ENCODE measurements around the gene VTCN1. TPM values are rescaled to one million over a fixed set of nuclear protein-coding genes. Genes with fewer than 3 reads are reported as not detected.
"Not testable (repeated sequence)": the region's sequence is repeated elsewhere in the genome, so short reads cannot be mapped to it uniquely, and the experiment has no call there.

The VTCN1 gene
- total RNA-seq, 1 donor from 2014 or later, result 43.7 TPM

DNA sequence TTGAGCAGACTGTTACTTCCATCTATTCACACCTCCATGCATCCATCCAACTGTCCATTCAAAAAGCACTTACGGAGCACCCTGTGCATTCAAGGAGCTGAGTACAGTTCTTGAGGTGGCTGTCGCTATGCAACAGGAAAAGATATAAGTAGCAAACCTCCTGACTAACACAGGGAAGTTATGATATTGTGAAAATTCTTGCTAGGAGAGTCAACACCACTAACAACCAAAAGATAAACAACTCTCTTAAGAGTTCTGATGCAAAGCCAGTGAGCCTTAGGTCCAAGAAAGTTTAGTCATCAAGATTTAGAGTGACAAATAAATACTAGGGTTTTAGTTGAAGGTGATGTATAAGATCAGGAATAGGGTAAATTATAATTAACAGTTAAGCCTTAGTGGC lies 44.7 kb downstream of the VTCN1 start:
- no peak for DNase-seq (ENCODE audit: low spot score)

DNA sequence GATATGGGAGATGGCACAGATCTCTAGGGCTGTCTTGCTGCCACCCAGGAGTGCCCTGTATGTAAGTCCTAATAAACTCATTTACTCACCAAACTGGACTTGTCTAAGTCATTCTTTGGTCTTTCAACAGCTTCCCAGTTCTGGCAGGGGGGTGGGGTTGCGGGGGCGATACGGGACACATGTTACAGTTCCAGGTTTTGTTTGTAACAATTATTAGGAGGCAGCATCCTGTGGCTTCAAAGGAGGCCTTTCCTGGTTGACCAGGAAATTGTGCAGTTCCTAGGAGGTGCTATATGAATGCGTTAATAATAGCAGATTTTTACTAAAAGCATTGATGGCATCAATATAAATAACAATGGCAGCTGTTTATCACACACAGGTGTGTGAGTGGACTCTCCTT lies 46.5 kb downstream of the VTCN1 start:
- no peak for DNase-seq (ENCODE audit: low spot score)

DNA sequence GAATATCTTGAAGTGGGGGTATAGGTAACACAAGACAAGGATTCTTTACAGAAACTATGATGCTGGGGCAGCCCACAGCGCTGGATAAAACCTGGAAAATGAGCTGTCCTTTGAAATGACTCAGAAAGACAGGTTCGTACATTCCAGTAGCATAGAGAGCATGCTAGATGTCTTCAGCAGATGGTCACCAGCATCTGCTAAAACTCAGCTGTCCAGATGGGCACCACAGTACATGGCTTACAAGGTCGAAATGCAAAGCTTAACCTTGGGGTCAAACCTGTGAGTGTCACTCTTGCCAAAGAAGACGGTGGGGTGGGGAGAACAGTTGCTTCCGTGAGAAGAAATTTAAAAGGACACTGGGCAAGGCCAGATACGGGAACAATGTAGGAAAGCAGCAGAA lies 47.9 kb downstream of the VTCN1 start:
- no peak for DNase-seq (ENCODE audit: low spot score)

DNA sequence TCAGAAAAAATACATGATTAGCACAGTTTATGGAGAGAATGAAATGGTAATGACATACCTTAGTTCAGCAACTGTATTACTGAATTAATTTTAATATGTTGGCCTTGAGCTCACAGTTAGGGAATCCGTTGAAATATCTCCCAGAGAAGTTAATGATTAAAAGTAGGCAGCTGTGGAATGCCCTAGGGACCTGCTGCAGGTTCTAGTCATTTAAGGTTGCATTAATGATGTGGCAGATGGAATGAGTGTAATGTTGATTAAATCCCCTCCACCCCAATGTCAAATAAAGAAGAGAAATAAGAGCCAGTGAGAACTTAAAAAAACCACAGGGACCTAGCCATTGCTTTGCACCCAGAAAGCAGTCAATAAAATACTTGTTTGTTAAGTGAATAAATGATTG lies 48.8 kb downstream of the VTCN1 start:
- no peak for DNase-seq (ENCODE audit: low spot score)

DNA sequence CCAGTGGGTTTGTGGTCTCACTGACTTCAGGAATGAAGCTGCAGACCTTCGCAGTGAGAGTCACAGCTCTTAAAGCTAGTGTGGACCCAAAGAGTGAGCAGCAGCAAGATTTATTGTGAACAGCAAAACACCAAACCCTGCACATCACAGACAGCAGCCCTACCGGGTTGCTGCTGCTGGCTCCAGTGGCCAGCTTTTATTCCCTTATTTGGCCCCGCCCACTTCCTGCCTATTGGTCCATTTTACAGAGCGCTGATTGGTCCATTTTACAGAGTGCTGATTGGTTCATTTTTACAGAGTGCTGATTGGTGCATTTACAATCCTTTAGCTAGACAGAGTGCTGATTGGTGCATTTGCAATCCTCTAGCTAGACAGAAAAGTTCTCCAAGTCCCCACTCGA lies 59.4 kb downstream of the VTCN1 start:
- not testable (repeated sequence) for DNase-seq (ENCODE audit: low spot score)

DNA sequence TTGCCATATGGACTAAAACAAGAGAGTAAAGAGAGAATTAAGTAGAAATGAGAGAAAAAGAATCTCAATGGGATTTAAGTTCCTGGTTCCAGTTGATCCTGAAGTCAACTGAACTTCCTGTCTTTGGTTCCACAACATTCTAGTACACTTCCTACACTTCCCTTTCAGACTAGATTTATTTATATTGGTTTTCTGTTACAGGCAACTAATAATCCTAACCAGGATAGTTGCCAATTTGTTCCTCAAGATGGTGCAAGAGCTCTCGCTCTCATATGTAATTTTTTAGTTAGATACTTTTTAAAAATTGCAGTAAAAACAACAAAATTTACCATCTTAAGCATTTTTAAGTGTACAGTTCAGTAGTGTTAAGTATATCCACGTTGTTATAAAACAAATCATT lies 60.4 kb downstream of the VTCN1 start:
- no peak for DNase-seq (ENCODE audit: low spot score)

DNA sequence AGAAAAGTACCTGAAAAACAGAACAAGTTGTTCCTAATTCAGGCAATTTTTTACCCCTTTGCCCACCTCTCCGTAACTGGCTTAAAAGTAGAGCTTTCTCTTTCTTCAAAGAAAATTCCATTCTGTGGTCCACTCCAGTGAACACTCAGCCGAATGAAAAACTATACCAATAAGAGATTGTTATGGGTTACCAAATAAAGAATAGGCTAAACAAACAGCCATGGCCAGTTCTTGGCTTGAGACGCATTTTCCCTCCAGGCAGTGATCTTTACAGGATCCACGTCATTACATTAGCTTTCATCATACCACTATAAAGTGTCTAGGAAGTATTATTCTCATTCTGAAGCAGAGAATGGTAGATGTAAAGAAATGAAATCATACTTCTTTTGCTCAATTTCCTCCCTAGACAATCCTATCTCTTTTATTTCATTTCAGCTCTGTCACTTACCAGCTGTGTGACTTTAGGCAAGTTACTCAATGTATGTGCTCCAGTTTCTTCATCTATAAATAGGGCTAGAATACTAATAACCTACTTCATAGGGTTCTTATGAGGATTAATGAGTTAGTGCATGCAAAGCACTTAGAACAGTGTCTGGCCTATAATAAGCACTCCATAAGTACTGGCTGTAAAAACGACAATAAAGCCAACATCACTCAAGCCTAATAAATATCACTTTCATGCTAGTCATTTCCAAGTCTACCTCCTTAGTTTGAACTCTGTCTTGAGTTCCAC lies 62.7 kb downstream of the VTCN1 start:
- DNase-seq (ENCODE audit: low spot score), result no peak

DNA sequence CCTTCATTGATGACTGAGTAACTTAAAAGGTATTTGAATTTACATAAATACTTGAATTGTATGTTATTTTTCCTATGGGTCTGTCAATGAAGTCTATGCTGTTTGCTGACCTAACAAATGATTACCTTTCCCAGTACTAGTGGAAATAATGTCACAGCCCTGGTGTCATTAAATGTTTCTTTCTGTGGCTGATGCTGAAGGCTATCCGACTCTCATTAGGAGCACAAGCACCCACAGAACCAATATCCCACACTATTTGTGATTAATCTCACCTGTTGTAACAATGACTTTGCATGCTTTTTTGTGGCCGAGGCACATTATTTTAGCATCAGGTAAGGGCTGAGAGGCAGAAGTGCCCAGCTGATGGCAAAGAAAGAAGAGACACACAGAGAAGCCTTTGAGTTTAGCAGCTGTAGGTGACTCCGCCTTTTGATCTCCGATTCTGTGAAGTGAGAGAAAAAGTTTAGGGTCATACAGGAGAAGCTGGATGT lies 63.3 kb downstream of the VTCN1 start:
- no peak for DNase-seq (ENCODE audit: low spot score)

DNA sequence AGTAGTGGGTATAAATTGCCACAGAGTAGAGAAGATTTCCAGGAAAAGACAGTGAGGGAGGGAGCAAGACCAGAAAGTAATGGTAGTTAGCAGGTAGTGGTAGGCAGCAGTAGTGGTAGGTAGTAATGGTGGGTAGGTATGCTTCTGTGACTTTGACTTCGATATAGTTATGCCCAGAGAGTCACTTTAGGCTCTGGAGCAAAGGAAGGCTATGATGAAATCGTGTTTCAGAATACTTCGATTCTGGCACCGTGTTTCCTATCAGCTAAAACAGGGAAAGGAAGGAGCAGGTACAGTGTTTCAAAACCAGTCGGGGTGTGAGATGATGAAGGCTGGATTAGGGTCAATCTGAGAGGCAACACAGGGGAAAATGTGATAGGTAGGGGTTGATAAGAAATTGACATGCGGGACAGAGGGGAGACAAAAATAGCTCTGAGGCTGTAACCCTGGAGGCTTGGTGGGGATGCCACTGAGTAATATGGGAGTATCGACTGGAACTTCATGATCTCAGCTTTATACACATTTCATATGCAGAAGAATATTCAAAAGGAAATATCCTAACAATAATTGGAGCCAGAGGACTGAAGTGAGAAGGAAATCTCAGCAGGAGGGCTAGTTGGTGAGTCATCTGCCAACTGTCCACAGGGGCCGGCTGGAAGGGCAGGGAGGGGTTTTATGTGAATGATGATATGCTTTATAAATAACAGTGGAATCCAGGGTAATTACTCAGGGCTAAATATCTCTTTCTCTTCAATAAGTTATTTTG lies 64.0 kb downstream of the VTCN1 start:
- DNase-seq (ENCODE audit: low spot score), result no peak

DNA sequence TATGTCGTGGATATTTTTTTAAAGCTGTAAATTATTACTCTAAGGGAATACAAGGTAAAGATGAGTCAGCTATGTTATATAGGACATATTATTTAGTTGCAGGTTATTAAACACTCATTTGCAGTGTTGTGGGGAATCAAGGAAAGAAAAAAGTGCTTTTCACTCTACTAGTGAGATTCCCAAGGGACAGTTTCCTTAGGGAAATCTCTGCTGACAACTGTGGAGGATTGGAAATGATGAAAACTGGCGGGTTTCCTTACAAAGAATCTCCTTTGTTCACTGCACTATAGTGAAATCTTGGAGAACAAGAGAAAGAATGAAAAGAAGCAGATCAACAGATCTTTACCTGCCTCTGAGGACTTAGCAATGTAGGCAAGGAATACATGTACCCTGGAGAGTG lies 64.7 kb downstream of the VTCN1 start:
- DNase-seq (ENCODE audit: low spot score), result no peak

DNA sequence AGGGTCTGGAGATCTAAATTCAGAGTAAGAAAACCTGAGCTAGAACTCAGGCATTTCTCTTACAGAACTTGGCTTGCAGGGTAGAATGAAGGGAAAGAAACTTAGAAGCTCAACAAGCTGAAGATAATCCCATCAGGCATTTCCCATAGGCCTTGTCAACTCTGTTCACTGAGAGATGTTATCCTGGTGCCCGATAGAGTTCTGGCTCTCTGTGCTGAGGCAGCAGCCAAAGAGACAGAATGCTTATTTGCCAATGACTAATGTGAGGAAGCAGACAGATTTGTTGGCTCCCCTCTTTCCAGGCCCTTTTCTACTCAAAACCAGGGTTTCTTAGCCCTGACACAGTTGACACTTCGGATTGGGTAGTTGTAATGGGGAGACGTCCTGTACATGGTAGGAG lies 66.9 kb downstream of the VTCN1 start:
- DNase-seq (ENCODE audit: low spot score), result no peak

DNA sequence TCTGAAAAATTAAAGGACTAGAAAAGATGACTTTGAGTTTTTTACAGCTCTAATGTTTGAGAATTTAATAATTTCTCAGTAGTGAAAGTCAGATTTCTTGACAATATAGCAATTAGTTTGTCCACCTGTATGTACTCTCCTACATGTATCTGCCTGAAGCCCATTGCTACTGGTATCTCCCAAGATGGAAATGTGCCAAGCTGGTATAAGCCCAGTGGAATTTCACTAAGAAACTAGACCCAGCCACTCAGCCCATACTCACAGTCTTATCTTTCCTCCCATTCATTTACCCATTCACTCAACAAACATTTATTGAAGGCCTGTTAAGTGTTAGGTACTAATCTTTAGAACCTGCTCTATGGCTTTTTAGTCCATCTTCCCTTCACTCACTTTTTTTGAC lies 67.6 kb downstream of the VTCN1 start:
- no peak for DNase-seq (ENCODE audit: low spot score)

DNA sequence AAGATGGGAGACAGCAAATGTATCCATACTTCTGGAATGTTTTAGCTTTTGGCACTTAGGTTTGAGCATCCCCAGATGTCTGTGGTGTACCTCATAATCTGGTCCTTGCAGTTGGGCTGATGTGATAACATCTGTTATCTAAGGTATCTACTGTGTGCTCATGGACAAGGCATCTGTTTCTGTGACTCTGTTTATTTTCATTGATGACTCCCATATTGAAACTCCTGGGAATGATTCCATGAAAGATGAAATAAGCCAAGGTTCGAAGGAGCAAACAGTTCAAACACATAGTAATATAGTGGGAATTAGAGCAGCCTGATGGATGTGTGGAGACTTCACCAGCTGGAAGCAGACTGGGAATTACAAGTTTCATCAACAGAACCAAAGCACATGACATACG lies 68.5 kb downstream of the VTCN1 start:
- DNase-seq (ENCODE audit: low spot score), result no peak

DNA sequence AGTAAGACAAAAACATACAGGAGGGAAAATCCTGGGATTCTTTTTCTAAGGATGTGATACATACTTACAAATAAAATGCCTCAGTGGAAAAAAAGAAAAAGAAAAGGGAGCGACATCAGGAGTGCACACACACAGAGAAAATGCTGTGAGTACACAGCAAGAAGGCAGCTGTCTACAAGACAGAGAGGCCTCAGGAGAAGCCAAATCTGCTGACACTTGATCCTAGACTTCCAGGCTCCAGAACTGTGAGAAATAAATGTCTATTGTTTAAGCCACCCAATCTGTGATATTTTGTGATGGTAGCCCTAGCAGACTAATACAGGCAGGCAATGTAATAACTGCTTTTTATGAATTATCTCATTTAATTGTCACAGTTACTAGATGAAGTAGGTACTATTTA lies 72.2 kb downstream of the VTCN1 start:
- no peak for DNase-seq (ENCODE audit: low spot score)

DNA sequence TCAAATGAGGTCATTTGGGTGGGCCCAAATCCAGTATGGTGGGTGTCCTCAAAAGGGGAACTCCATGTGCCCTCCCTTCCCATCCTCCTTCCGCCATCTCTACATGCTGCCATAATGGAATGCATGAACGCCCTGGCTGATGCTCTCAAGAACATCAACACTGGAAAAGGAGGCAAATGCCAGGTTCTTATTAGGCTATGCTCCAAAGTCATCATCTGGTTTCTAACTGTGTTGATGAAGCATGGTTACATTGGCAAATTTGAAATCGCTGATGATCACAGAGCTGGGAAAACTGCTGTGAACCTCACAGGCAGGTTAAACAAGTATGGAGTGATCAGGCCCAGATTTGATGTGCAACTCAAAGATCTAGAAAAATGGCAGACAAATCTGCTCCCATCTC lies 72.6 kb downstream of the VTCN1 start:
- no peak for DNase-seq (ENCODE audit: low spot score)

DNA sequence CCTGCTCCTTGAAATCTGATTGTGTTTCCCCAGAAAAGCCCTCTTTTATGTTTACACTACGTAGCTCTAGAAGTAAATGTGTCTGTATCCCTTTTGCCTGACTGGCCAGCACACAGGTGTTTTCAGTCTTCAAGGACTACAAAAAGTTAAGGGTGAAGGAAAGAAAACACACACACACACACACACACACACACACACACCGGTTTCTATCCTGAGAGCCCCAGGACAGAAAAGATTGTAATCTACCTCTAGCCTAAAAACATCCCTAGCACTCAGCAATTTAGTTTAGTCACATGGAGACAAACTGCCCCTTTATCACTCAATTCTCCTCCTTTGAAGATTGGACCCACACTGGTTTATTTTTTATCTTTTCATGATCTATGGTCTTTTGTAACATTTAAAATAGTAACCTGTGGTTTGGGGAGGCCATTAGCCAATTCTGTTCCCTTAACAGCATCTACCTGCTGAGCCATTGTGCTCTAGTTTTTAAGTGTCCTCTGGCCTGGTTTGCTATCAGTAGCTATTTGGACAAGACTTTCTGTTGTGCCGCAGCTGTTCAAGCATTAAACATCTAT lies 73.4 kb downstream of the VTCN1 start:
- no peak for DNase-seq (ENCODE audit: low spot score)

DNA sequence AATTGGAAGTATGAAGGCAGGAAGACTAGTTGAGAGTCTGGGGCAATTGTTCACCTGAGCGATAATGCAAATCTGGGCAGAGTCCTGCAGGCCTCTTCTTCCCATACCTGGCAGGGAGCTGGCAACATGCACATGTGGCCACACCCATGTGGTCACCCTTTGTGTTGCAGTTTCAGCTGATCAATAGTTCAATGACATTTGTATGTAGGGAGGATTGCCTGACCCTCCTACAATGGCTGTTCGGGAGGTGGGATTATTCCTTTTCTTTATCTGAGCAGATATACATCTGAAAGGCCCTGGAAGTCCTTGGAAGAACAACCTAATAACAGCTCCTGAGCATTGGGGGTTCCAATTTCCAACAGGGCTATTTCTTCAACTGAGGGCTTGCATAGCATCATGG lies 74.0 kb downstream of the VTCN1 start:
- DNase-seq (ENCODE audit: low spot score), result no peak

DNA sequence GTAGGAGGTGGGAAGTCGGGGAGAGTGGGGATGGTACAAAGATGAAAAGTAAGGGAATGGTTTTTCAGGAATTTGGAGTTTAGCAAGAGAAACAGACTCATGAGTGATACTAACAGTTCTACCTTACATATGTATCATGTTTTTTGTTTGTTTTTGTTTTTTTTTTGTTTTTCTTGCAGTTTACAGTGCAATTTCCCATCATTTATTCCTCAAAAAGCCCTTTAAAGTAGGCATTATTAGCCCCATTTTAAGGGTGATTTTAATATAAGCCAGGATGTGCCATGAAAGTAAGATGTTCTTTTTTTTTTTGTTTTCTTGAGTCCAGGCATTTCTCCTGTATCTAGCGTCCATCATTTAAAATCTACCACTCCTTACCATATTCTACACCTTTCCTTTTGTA lies 75.4 kb downstream of the VTCN1 start:
- DNase-seq (ENCODE audit: low spot score), result no peak

DNA sequence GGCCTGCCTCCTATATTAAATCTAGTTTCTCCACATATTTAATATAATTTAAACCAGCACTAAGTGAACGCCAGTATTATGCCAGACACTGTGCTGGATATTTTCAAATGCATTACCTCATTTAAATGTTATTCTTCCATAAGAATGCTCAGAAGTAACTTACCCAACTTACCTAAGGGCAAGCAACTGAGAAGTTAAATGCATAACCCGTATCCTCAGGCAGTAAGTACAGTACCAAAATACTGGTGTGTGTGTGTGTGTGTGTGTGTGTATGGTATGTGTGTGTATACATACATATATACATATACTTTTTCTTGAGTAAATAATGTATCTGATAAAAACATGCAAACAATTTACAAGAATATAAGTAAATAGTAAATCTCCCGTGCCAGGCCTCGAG lies 80.2 kb downstream of the VTCN1 start:
- no peak for DNase-seq (ENCODE audit: low spot score)

DNA sequence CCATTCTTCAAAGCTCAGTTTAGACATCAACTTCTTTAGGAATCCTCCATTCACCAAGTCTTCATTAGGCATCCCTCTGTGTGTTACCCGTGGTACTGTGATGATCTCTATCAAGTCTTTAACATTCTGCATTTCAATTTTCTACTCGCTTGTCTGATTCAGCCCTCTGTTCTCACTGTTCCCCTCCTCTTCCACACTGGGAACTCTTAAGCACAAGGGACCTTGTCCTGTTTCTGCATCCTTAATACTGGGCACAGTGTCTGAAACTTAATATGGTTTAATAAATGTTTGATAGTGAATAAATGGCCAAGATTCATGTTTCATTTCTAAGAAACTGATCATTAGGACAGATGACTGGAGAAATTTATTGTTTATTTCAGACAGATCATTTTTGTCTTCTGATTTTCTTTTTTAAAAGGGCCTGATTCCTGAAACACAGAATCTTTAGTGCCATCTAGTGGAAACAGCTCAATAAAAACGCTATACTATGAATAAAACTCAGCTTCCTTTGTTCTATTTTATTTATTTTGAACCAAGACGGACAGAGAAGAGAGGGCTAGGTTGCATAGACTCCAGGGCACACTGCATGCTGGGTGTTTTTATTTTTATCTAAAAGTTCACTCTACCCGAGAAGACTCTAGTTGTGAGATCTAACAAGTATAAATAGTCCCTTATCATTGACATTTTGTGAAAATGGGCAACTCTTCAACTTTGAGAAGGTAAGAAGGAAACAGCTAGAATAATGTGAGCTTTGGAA lies 82.2 kb downstream of the VTCN1 start:
- DNase-seq (ENCODE audit: low spot score), result no peak

DNA sequence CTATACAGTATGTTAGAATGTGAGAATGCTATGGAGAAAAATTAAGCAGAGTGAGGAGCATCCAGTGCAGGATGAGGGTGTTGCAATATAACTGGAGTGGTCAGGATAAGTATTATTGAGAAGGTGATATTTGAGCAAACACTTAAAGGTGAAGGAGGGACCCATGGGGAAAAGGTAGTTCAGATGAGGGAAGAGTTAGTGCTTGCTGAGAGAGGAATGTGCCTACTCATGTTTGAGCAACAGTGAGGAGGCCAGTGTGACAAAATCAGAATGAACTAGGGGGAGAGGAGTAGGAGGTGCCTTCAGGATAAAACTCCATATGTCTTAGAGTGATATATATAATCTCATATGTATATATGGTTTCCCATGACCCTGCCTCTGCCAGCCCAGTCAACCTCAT lies 82.9 kb downstream of the VTCN1 start:
- DNase-seq (ENCODE audit: low spot score), result no peak

DNA sequence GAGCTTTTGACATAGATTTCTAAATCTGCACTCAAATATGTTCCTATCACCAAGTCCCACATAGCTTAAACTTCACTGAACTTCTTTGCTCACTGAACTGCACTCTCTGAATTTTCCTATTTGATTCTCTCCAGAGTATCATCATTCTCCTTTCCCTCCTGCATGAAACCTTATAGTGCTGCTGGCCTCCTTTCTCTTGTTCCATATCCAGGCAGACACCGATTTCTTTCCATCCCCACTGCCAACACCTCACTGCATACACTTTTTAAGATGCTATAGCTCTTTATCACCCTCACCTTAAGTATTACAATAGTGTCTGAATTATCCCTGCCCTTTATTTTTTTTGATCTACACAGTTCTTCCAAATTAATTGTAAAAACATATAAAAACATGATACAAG lies 86.1 kb downstream of the VTCN1 start:
- DNase-seq (ENCODE audit: low spot score), result no peak
